Measurements from ENCODE around the gene FLT3.
"Not testable (repeated sequence)": the region's sequence is repeated elsewhere in the genome, so short reads cannot be mapped to it uniquely, and the experiment has no call there.

Gene FLT3

GRCh38 chr13:28100150-28101121 lies at the start of gene FLT3:
Gene FLT3, minus strand, starts transcription at chr13:28100576. Its CDS starts 66 bp downstream, at chr13:28100510.
- peak; percentile 32 to 36 for DNase-seq

GRCh38 chr13:28147495-28147894 lies 47.1 kb upstream of the FLT3 start:
- DNase-seq: no peak

GRCh38 chr13:28145049-28145448 lies 44.7 kb upstream of the FLT3 start:
- no peak for DNase-seq

GRCh38 chr13:28141542-28141941 lies 41.2 kb upstream of the FLT3 start:
- not testable (repeated sequence) for DNase-seq

- DNase-seq: no peak
Measured at GRCh38 chr13:28140433-28141125, 40.2 kb upstream of the FLT3 start.

- peak; percentile 89 to 90 for DNase-seq
Measured at GRCh38 chr13:28138756-28139470, 38.5 kb upstream of the FLT3 start.

GRCh38 chr13:28138012-28138755 lies 37.8 kb upstream of the FLT3 start, which contains the start of gene PAN3:
Gene PAN3, plus strand, starts transcription at chr13:28138545. Its CDS starts 113 bp downstream, at chr13:28138658.
- DNase-seq: peak; percentile 92 to 94

- no peak for DNase-seq
Measured at GRCh38 chr13:28137596-28137995, 37.2 kb upstream of the FLT3 start.

- peak in 1 of 2 donors; percentile 41 for DNase-seq
Measured at GRCh38 chr13:28136916-28137315, 36.5 kb upstream of the FLT3 start.

- no peak for DNase-seq
Measured at GRCh38 chr13:28131646-28132045, 31.3 kb upstream of the FLT3 start.

- DNase-seq: no peak
Measured at GRCh38 chr13:28129911-28130693, 29.7 kb upstream of the FLT3 start.

- DNase-seq: no peak
Measured at GRCh38 chr13:28128926-28129325, 28.6 kb upstream of the FLT3 start.

- DNase-seq: no peak
Measured at GRCh38 chr13:28128030-28128429, 27.7 kb upstream of the FLT3 start.

GRCh38 chr13:28121224-28121623 lies 20.8 kb upstream of the FLT3 start:
- no peak for DNase-seq

- DNase-seq: no peak
Measured at GRCh38 chr13:28120317-28120716, 19.9 kb upstream of the FLT3 start.

GRCh38 chr13:28117689-28118377 lies 17.5 kb upstream of the FLT3 start:
- DNase-seq: no peak

- no peak for DNase-seq
Measured at GRCh38 chr13:28116736-28117135, 16.4 kb upstream of the FLT3 start.

GRCh38 chr13:28110414-28110813 lies 10.0 kb upstream of the FLT3 start:
- no peak for DNase-seq

GRCh38 chr13:28106976-28107375 lies 6.6 kb upstream of the FLT3 start:
- no peak for DNase-seq

GRCh38 chr13:28101886-28102285 lies 1.5 kb upstream of the FLT3 start:
- DNase-seq: not testable (repeated sequence)

Data from CD4-positive, alpha-beta T cell treated with Interferon alpha-2 for 1 hour (primary cell).